Measurements from ENCODE around the gene DNAJA4. TPM values are rescaled to one million over a fixed set of nuclear protein-coding genes. Genes with fewer than 3 reads are reported as not detected.

The DNAJA4 gene
- total RNA-seq = 0.88 and 2.2 TPM in 2 replicates

DNA sequence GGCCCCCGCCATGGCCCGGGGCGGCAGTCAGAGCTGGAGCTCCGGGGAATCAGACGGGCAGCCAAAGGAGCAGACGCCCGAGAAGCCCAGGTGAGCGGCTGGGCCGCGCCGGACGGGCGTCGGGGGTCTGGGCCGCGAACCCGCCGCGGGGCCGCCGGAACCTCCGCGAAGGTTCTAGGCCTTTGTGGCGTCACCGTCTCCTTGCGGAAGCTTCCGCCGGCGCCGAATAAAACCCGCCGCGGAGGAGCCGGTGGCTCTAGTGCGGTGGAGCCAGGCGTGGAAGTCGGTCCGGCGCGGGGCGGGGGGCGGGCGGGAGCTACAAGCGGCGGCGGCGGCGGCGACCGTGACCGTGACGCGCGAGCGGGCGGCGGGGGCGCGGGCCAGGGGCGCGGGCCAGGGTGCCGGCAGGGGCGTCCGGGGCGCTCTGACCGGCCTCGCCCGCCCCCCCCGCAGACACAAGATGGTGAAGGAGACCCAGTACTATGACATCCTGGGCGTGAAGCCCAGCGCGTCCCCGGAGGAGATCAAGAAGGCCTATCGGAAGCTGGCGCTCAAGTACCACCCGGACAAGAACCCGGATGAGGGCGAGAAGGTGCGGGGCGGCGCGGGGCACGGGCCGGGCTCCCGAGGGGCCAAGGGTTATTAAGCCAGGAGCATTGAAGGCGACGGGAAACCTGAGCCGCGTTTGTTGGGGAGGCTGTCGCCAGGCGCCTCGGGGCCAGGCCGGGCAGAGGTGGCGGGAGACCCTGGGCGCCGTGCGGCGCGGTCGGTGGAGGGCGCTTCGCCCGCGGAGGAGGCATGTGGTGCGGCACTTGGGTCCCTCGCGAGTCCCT is at the start of gene DNAJA4:
Gene DNAJA4 (plus strand): TSS at position 259 of the 833 bp plus-strand sequence. CDS start 202 bp downstream, at position 461.

DNA sequence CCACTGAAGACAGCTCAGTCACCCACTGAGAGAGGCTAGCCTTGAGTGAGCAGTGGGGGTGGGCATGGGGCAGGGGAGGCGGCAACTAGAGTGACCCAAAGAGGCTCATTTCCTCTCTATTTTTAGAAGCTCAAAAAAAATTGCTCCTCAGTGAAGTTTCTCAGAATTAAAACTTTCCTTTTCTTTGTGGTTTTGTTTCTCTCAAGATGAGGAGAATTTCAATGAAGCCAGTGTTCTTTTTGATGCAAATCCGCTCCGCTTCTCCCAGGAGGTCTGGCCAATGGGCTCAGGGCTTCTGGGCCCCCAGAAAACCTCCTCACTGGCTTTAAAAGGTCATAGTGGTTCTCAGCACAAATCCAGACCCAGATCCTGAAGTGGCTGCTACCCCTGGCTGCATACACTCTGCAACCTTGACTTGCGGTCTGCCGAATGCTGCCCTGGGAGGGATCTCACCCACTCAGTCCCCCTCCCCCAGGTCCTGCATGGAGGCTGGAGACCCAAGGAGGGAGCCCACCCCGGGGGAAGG is 29.8 kb upstream of the DNAJA4 start, which contains the start of gene ACSBG1:
Gene ACSBG1 (minus strand): TSS at position 51 of the 526 bp plus-strand sequence. CDS start 64 bp downstream, outside the sequence.

DNA sequence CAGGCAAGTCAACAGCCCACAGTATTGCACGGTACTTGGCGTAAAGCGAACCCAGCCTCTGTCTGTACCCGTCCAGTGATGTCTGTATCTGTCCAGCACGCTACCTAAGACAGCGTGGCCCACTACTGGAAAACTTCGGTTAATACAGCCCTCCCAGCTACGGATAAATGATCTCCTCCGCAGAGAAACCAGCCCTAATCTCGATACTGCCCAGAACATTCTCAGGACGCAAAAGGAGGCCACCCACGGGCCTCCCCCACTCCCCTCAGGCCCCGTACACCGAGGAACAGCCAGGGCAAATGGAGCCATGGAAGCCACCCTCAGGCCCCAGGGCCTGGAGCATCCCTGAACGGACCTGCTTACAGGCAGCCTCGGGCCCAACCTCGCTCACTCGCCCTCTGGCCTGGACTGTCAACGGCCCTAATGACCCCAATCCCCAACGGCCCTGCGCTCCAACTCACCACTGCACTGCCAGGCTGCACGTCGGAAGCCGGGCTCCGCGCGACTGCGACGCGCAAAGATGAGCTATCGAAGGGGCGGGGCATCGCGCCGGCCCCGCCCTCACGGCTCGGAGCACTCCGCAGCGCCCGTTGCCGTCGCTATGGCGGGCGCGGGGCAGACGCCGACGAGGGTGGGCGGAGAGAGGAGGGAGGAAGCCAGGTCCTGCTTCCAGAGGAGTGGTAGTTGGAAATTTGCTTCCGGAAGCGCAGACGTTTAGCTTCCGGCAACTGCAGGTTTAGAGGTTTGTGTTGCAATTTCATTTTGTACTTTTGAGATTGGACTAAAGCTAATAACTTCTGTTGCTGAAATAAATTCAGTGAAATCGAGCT is 35.0 kb downstream of the DNAJA4 start, which contains the start of gene SKIC8:
Gene SKIC8 (minus strand): TSS at position 509 of the 830 bp plus-strand sequence. CDS start 3,923 bp downstream, outside the sequence.

Other genes starting within 250 kb of the DNAJA4 start
- 24.2 and 49.1 TPM in 2 replicates for gene TBC1D2B, start 186.9 kb upstream of the DNAJA4 start, total RNA-seq
- not detected in 2 replicates for gene SH2D7, start 172.0 kb upstream of the DNAJA4 start, total RNA-seq
- gene CIB2, start 133.1 kb upstream of the DNAJA4 start, total RNA-seq = 3.1 and 8.0 TPM in 2 replicates
- gene IDH3A, start 115.2 kb upstream of the DNAJA4 start, total RNA-seq = 43.2 and 52.8 TPM in 2 replicates
- gene ACSBG1, start 30.0 kb upstream of the DNAJA4 start, total RNA-seq = not detected in 2 replicates
- 42.1 and 53.5 TPM in 2 replicates for gene SKIC8, start 35.0 kb downstream of the DNAJA4 start, total RNA-seq
- not detected in 2 replicates for gene CRABP1, start 75.8 kb downstream of the DNAJA4 start, total RNA-seq
- 12.7 and 28.2 TPM in 2 replicates for gene IREB2, start 173.7 kb downstream of the DNAJA4 start, total RNA-seq
- 1.8 and 9.4 TPM in 2 replicates for gene HYKK, start 243.0 kb downstream of the DNAJA4 start, total RNA-seq

Measured in epithelial cell of alveolus of lung (primary cell).